HEK293T (cell line): ENCODE measurements around the gene CHCHD4.

Experiments used
- BHLHE40 ChIP-seq: fragments of 450-650 bp; IDR thresholded peaks from 2 replicates; pipeline ENCODE4 v1.6.1; 2016; ENCODE audit warnings: mild to moderate bottlenecking, moderate library complexity, borderline replicate concordance
- FOXM1 ChIP-seq: fragments of 450-650 bp; IDR thresholded peaks from 2 replicates; pipeline ENCODE4 v1.6.1; 2017; ENCODE audit warnings: mild to moderate bottlenecking, borderline replicate concordance
- TARDBP ChIP-seq: fragments of 450-650 bp; IDR thresholded peaks from 2 replicates; pipeline ENCODE4 v1.6.1; 2016

DNA sequence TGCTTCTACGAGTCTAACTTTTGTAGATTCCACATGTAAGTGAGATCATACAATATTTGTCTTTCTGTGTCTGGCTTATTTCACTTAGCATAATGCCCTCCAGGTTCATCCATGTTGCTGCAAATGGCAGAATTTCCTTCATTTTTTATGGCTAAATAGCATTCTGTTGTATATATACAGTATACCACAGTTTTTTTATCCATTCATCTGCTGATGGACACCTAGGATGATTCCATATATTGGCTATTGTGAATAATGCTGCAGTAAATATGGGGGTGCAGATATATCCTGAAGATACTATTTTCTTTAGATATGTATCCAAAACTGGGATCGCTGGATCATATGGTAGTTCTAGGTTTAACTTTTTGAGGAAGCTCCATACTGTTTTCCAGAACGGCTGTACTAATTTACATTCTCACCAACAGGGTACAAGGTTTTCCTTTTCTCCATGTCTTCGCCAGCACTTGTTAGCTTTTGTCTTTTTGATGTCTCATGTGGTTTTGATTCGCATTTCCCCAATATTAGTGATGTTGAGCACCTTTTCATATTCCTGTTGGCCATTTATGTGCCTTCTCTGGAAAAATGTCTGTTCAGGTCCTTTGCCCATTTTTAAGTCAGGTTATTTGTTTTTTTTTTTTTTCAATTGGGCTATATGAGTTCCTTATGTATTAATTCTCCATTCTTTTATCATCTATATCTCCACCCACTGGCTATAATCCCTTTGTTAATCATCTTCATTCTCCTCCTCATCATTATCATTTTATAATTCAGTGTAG is 26.9 kb downstream of the CHCHD4 start:
- TF ChIP-seq FOXM1 (no peak), BHLHE40 (no peak), TARDBP (no peak)
